Transverse colon (tissue), 4 donors: ENCODE measurements around the gene POPDC2. TPM values are rescaled to one million over a fixed set of nuclear protein-coding genes. Genes with fewer than 3 reads are reported as not detected.

ENCODE experiments used
- DNase-seq: peaks from one replicate; pipeline ENCODE4 v3.0.0-alpha.2; 2019
- H3K27ac ChIP-seq, 4 donors: fragments of 200-600 bp; sonication (generic); 2 replicates each; pipeline ENCODE4 v1.5.1; 2016 to 2018; ENCODE audit warnings: inconsistent platforms in 4 of 4
- H3K27me3 ChIP-seq: fragments of 200-600 bp; sonication (generic); 2 replicates; pipeline ENCODE4 v1.5.1; 2017; ENCODE audit warnings: inconsistent platforms
- H3K36me3 ChIP-seq, 4 donors: fragments of 200-600 bp; sonication (generic); 2 replicates each; pipeline ENCODE4 v1.5.1; 2017 to 2019; ENCODE audit warnings: inconsistent platforms in 4 of 4
- H3K4me1 ChIP-seq, 4 donors: fragments of 200-600 bp; sonication (generic); 2 replicates each; pipeline ENCODE4 v1.5.1; 2017 to 2020; ENCODE audit warnings: inconsistent platforms in 4 of 4
- H3K4me3 ChIP-seq, 4 donors: fragments of 200-600 bp; sonication (generic); 1 replicate in 1 of 4; 2 replicates in 3 of 4; pipeline versions ENCODE4 v1.5.1 to v1.6.1; 2017 to 2019; ENCODE audit warnings: inconsistent platforms in 4 of 4
- H3K9me3 ChIP-seq, 2 donors: fragments of 200-600 bp; sonication (generic); 2 replicates each; pipeline ENCODE4 v1.5.1; 2017 to 2019; ENCODE audit warnings: inconsistent platforms in 2 of 2
- EP300 ChIP-seq: sonication (generic); formaldehyde crosslinking; IDR thresholded peaks from one replicate; pipeline ENCODE4 v1.6.1; 2017; ENCODE audit warnings: antibody characterized with exemption, low read depth
- POLR2A ChIP-seq: fragments of 450-650 bp; IDR thresholded peaks from one replicate; pipeline ENCODE4 v1.6.1; 2016; ENCODE audit warnings: antibody characterized with exemption, mild to moderate bottlenecking, moderate library complexity
- POLR2AphosphoS5 ChIP-seq, 3 donors: sonication (generic); formaldehyde crosslinking; IDR thresholded peaks; one replicate each; pipeline ENCODE4 v1.6.1; 2016; ENCODE audit warnings: antibody characterized with exemption in 3 of 3
- WGBS, 2 donors: methylation state at CpG; one replicate each; pipeline ENCODE4 v1.1.5; 2018; ENCODE audit warnings: low coverage in 1 of 2; 5-methylcytosine and 5-hydroxymethylcytosine counted together
- in situ Hi-C, 4 donors: fragments of 200-750 bp; cut with MboI; loops; one replicate each; pipeline versions ENCODE4 v1.15.0 to v1.15.1; 2017; ENCODE audit warnings: low sequenced_read_pairs in 3 of 4, low pct_ligation_motif_present in 1 of 4, low pct_unique_long_range_greater_than_20kb in 1 of 4
- intact Hi-C: fragments of 100-400 bp; cut with DNase I; formaldehyde crosslinking; loops from one replicate; pipeline ENCODE4 v1.15.1; 2023; ENCODE audit warnings: low total_unique reads
- total RNA-seq, 4 donors: library from RNA; depleted of rRNA; stranded (reverse); fragments of >200 nt; gene quantifications; one replicate each; pipeline ENCODE4 v1.1.0, GENCODE V29; 2016
- TF ChIP-seq, protein P1 (sequence below), 5 experiments: fragments of 200-600 bp in 3 of 5; fragments of 450-650 bp in 2 of 5; sonication (generic) in 3 of 5; IDR thresholded peaks; 1 replicate in 2 of 5; 2 replicates in 3 of 5; pipeline ENCODE4 v1.5.1; 2016 to 2017; ENCODE audit warnings: antibody characterized with exemption in 5 of 5, inconsistent platforms in 3 of 5, mild to moderate bottlenecking in 2 of 5, moderate library complexity in 1 of 5

POPDC2 gene
- total RNA-seq, 4 donors from 2014 or later: 15.0 to 17.7 (median 15.6) TPM

DNA sequence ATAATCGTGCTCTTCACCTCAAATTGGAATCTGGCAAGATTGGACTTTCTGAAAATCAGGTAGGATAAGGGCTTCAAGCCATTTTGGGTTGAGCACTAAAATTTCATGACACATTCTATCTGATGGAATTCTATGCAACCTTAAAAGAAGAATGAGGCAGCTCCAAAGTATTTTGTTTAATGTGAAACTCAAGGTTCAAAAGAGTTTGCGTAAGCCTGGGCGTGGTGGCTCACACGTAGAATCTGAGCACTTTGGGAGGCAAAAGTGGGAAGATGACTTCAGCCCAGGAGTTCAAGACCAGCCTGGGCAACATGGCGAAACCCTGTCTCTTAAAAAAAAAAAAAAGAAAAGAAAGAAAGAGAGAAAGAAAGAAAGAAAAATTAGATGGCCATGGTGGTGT lies 66.3 kb downstream of the POPDC2 start:
- in situ Hi-C loops: no loop called here
- Histone ChIP-seq H3K36me3 (no peaks in the 10 kb centered on the region), H3K4me3 (no peak overlapping the region), H3K4me1 (peaks cover 0 to 18% (median 2%) of the 10 kb centered on the region in 4 donors), H3K27me3 (no peaks in the 10 kb centered on the region), H3K27ac (no peak overlapping the region), H3K9me3 (no peaks in the 10 kb centered on the region)
- TF ChIP-seq EP300 (no peak), POLR2A (no peak), POLR2AphosphoS5 (IDR thresholded peaks at IDR 0.05) (no peak)
- TF ChIP-seq, protein P1, sequence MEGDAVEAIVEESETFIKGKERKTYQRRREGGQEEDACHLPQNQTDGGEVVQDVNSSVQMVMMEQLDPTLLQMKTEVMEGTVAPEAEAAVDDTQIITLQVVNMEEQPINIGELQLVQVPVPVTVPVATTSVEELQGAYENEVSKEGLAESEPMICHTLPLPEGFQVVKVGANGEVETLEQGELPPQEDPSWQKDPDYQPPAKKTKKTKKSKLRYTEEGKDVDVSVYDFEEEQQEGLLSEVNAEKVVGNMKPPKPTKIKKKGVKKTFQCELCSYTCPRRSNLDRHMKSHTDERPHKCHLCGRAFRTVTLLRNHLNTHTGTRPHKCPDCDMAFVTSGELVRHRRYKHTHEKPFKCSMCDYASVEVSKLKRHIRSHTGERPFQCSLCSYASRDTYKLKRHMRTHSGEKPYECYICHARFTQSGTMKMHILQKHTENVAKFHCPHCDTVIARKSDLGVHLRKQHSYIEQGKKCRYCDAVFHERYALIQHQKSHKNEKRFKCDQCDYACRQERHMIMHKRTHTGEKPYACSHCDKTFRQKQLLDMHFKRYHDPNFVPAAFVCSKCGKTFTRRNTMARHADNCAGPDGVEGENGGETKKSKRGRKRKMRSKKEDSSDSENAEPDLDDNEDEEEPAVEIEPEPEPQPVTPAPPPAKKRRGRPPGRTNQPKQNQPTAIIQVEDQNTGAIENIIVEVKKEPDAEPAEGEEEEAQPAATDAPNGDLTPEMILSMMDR (IDR thresholded peaks at IDR 0.05): no peak
- no peak for DNase-seq
- intact Hi-C loops: no loop called here
- WGBS, 2 donors: 66 to 83% methylated on average over 5 of the region's 5 CpGs

GRCh38 chr3:119592861-119593260 lies 67.5 kb downstream of the POPDC2 start:
- H3K4me1 ChIP-seq: peaks cover 0 to 15% (median 2%) of the 10 kb centered on the region in 4 donors
- in situ Hi-C loops (no loop called here), intact Hi-C loops (no loop called here)
- 36 to 67% methylated on average over 1 of the region's 1 CpG for WGBS, 2 donors
- H3K36me3 ChIP-seq: no peaks in the 10 kb centered on the region
- H3K4me3 ChIP-seq: no peak overlapping the region
- TF ChIP-seq EP300: no peak
- no peak for TF ChIP-seq POLR2AphosphoS5 (IDR thresholded peaks at IDR 0.05)
- no peak for TF ChIP-seq POLR2A
- TF ChIP-seq, protein P1 (IDR thresholded peaks at IDR 0.05): no peak
- no peaks in the 10 kb centered on the region for H3K9me3 ChIP-seq
- DNase-seq: no peak
- no peaks in the 10 kb centered on the region for H3K27me3 ChIP-seq
- no peak overlapping the region for H3K27ac ChIP-seq

Other genes with a start within 250 kb of the POPDC2 start
- 10 to 100 TPM in 3 of 4 donors, 1 to 10 TPM in 1; 7.1 to 38.4 (median 32.1) TPM for gene TMEM39A, start 197.0 kb downstream of the POPDC2 start, total RNA-seq
- 10 to 100 TPM in 2 of 4 donors, 1 to 10 TPM in 2; 1.5 to 16.7 (median 8.4) TPM for gene POGLUT1, start 191.6 kb downstream of the POPDC2 start, total RNA-seq
- 10 to 100 TPM; 25.7 to 50.8 (median 35.0) TPM for gene TIMMDC1, start 162.0 kb downstream of the POPDC2 start, total RNA-seq
- gene CD80, start 101.0 kb downstream of the POPDC2 start, total RNA-seq: 10 to 100 TPM in 1 of 4 donors, 1 to 10 TPM in 1, not detected in 2; 2.4 to 13.8 TPM
- gene ADPRH, start 81.1 kb downstream of the POPDC2 start, total RNA-seq: 1 to 10 TPM; 1.8 to 2.4 (median 2.3) TPM
- gene PLA1A, start 62.7 kb downstream of the POPDC2 start, total RNA-seq: 1 to 10 TPM in 2 of 4 donors, under 1 TPM in 1, not detected in 1; 0.95 to 3.2 (median 2.2) TPM
- gene COX17, start 16.8 kb upstream of the POPDC2 start, total RNA-seq: 10 to 100 TPM in 2 of 4 donors, 1 to 10 TPM in 2; 2.2 to 49.2 (median 24.2) TPM
- 1 to 10 TPM in 2 of 4 donors, not detected in 2; 1.4 to 5.4 TPM for gene CFAP91, start 42.4 kb upstream of the POPDC2 start, total RNA-seq
- 100 to 1,000 TPM in 2 of 4 donors, 10 to 100 TPM in 2; 78.0 to 271 (median 158) TPM for gene NR1I2, start 121.5 kb upstream of the POPDC2 start, total RNA-seq